Osteoblast (primary cell): ENCODE data around the gene XXYLT1. TPM values are rescaled to one million over a fixed set of nuclear protein-coding genes. Genes with fewer than 3 reads are reported as not detected.

Source experiments
- DNase-seq: peaks from one replicate; pipeline ENCODE4 v3.0.0; 2011; ENCODE audit warnings: low spot score, mixed read lengths; ENCODE audit not compliant: insufficient read length; ENCODE audit errors: missing footprints
- H2AFZ ChIP-seq: 2 replicates; pipeline ENCODE4 v1.6.0; 2011; ENCODE audit warnings: mild to moderate bottlenecking, low read length
- H3K27ac ChIP-seq: 2 replicates; pipeline ENCODE4 v1.5.1; 2011; ENCODE audit warnings: mild to moderate bottlenecking, low read depth, low read length, moderate library complexity
- H3K27me3 ChIP-seq: 2 replicates; pipeline ENCODE4 v1.6.0; 2012; ENCODE audit warnings: mild to moderate bottlenecking, control low read depth, inconsistent platforms, low read length, moderate library complexity; ENCODE audit not compliant: insufficient read depth
- H3K36me3 ChIP-seq: 2 replicates; pipeline ENCODE4 v1.5.1; 2011; ENCODE audit warnings: mild to moderate bottlenecking, low read length, control low read depth, moderate library complexity; ENCODE audit not compliant: insufficient read depth
- H3K4me1 ChIP-seq: 2 replicates; pipeline ENCODE4 v1.5.1; 2011; ENCODE audit warnings: mild to moderate bottlenecking, low read length, control low read depth, moderate library complexity; ENCODE audit not compliant: insufficient read depth
- H3K4me2 ChIP-seq: 2 replicates; pipeline ENCODE4 v1.6.0; 2011; ENCODE audit warnings: mild to moderate bottlenecking, low read length; ENCODE audit not compliant: insufficient read depth
- H3K4me3 ChIP-seq: fragments of 200-600 bp; sonication (generic); 3 replicates; pipeline ENCODE4 v1.5.1; 2012; ENCODE audit warnings: mild to moderate bottlenecking, low read length, inconsistent platforms; ENCODE audit not compliant: insufficient read depth
- H3K79me2 ChIP-seq: 2 replicates; pipeline ENCODE4 v1.6.0; 2012; ENCODE audit warnings: mild to moderate bottlenecking, low read length, control low read depth, inconsistent platforms; ENCODE audit not compliant: insufficient read depth
- H3K9me3 ChIP-seq: 2 replicates; pipeline ENCODE4 v1.5.1; 2011; ENCODE audit warnings: low read depth, low read length, control low read depth
- H4K20me1 ChIP-seq: 2 replicates; pipeline ENCODE4 v1.6.0; 2012; ENCODE audit warnings: mild to moderate bottlenecking, low read length, control low read depth; ENCODE audit not compliant: insufficient read depth
- CTCF ChIP-seq: IDR thresholded peaks from 2 replicates; pipeline ENCODE4 v1.5.1; 2011; ENCODE audit warnings: mild to moderate bottlenecking, low read depth, low read length, moderate library complexity; ENCODE audit errors: extremely low read depth
- total RNA-seq: library from RNA; depleted of rRNA; stranded (reverse); fragments of >200 nt; gene quantifications from 2 replicates; pipeline ENCODE4 v1.2.3, GENCODE V29; 2012

The XXYLT1 gene
- total RNA-seq, 1 donor = 28.2 TPM

DNA sequence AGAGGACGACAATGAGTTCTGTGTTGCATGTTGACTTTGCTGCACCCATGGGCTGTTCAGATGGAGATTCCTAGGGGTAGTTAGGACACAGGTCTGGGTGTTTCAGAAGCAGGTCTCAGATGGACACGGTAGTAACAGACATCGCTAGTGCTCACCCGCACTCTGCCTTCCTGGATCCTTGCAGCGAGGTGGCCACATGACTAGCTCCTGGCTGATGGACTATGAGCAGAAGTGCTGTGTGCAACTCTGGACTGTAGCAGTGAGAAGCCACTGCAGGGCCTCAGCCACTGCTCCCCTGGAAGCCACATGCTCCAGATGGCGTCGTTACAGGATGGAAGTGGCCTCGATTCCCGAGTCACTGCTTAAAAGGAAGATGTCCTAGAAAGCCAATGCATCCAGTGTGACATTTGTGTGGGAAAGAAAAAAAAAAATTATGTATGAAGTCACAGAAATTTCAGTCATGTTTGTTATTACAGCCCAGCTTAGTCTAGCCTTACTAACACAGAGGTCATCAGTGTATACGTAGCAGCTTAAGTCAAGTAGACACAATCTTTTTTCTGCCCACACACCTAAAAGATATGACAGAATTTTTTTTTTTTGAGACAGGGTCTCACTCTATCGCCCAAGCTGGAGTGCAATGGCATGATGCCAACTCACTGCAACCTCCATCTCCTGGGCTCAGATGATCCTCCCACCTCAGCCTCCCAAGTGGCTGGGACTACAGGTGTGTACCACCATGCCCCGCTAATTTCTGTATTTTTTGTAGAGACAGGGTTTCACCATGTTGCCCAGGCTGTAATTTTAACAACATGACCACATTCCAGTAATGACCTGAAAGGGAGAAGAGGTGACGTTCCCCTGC, 95.3 kb downstream of the XXYLT1 start:
- Histone ChIP-seq H3K79me2 (no peaks in the 10 kb centered on the region), H4K20me1 (no peaks in the 10 kb centered on the region), H3K4me1 (peaks cover 14% of the 10 kb centered on the region), H3K27ac (no peak overlapping the region), H3K4me3 (no peak overlapping the region), H3K4me2 (no peak overlapping the region), H3K27me3 (no peaks in the 10 kb centered on the region), H3K9me3 (no peaks in the 10 kb centered on the region), H2AFZ (no peak overlapping the region), H3K36me3 (no peaks in the 10 kb centered on the region)
- TF ChIP-seq CTCF = no peak
- DNase-seq = no peak

GRCh38 chr3:195175076-195175475, 95.9 kb downstream of the XXYLT1 start:
- no peak overlapping the region for H3K4me3 ChIP-seq
- no peak for TF ChIP-seq CTCF
- H3K4me1 ChIP-seq = peaks cover 14% of the 10 kb centered on the region
- no peak overlapping the region for H3K27ac ChIP-seq
- no peak for DNase-seq
- no peaks in the 10 kb centered on the region for H3K36me3 ChIP-seq
- no peak overlapping the region for H3K4me2 ChIP-seq
- H4K20me1 ChIP-seq = no peaks in the 10 kb centered on the region
- no peak overlapping the region for H2AFZ ChIP-seq
- H3K27me3 ChIP-seq = no peaks in the 10 kb centered on the region
- H3K9me3 ChIP-seq = no peaks in the 10 kb centered on the region
- H3K79me2 ChIP-seq = no peaks in the 10 kb centered on the region

DNA sequence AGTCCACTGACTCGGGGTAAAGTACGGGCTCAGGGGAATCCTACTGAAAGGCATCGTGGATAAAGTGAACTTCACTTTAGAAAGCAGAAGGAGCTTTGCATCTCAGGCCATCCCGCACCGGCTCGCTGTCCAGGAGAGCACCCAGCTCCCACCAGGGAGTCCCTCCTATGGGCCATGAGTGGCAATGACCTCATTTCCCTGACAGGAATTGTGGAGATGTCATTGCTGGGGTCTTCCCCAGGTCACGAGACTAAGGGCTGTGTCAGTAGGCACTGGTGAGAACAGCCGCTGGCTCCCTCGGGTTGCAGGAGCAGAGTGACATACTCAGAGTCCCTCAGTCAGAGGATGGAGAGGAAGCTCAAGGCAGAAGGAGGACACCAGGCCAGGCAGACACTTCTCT, 97.3 kb downstream of the XXYLT1 start:
- no peaks in the 10 kb centered on the region for H3K36me3 ChIP-seq
- H4K20me1 ChIP-seq = no peaks in the 10 kb centered on the region
- peaks cover 14% of the 10 kb centered on the region for H3K4me1 ChIP-seq
- H3K4me3 ChIP-seq = no peak overlapping the region
- H3K27me3 ChIP-seq = no peaks in the 10 kb centered on the region
- no peak overlapping the region for H2AFZ ChIP-seq
- H3K9me3 ChIP-seq = no peaks in the 10 kb centered on the region
- no peak overlapping the region for H3K27ac ChIP-seq
- no peak for TF ChIP-seq CTCF
- DNase-seq = no peak
- H3K79me2 ChIP-seq = no peaks in the 10 kb centered on the region
- no peak overlapping the region for H3K4me2 ChIP-seq

GRCh38 chr3:195172896-195173295, 98.1 kb downstream of the XXYLT1 start:
- Histone ChIP-seq H3K4me1 (peaks cover 14% of the 10 kb centered on the region), H3K79me2 (no peaks in the 10 kb centered on the region), H3K27me3 (no peaks in the 10 kb centered on the region), H3K9me3 (no peaks in the 10 kb centered on the region), H3K4me2 (no peak overlapping the region), H3K27ac (no peak overlapping the region), H3K4me3 (no peak overlapping the region), H2AFZ (no peak overlapping the region), H3K36me3 (no peaks in the 10 kb centered on the region), H4K20me1 (no peaks in the 10 kb centered on the region)
- DNase-seq = no peak
- TF ChIP-seq CTCF = no peak
